PC-9 (cell line): Measurements from ENCODE around the gene THPO.

Source experiments
- CTCF ChIP-seq: fragments of 200-600 bp; sonication (generic); conservative IDR thresholded peaks from 2 replicates; pipeline ENCODE4 v1.6.1; 2017; ENCODE audit warnings: mixed run types, antibody characterized with exemption, mild to moderate bottlenecking, moderate library complexity
- EZH2 ChIP-seq: fragments of 200-600 bp; sonication (generic); IDR thresholded peaks from 2 replicates; pipeline ENCODE4 v1.8.0; 2017; ENCODE audit warnings: antibody characterized with exemption, low read depth

- TF ChIP-seq EZH2 (no peak), CTCF (no peak)
Observed at GRCh38 chr3:184337981-184338380, 40.0 kb downstream of the THPO start.
